ENCODE results near the gene CHST2.

GRCh38 chr3:143170676-143171075, 51.1 kb downstream of the CHST2 start:
- no peak for TF ChIP-seq CTCF (IDR thresholded peaks at IDR 0.05; ENCODE audit: low read length)
- no peak for TF ChIP-seq EZH2 (IDR thresholded peaks at IDR 0.05; ENCODE audit: borderline replicate concordance, low read length)
